ENCODE data around the gene UMAD1.

Gene UMAD1

DNA sequence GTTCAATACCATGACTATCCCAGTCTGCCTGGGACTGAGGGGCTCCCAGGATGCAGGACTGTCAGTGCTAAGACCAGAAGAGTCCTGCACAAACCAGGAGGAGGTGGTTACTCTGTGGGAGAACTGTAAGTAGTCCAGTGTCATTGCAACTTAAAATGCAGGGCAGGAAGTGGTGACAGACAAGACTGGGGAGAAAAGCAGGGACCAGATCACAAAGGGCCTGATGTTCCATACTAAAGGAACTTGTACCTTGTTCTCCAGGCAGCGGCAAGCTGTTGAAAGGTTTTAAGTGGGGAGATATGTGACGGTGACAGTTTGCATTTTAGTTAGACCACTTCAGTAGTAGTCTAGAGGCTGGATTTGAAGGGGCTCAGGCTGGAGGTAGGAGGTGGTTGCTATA lies 262.3 kb downstream of the UMAD1 start:
- in situ Hi-C loops (cut with HindIII; ENCODE audit: low pct_ligation_motif_present, low sequenced_read_pairs), result no loop called here
- no peak for DNase-seq
- Histone ChIP-seq H3K27ac (no peak overlapping the region), H3K27me3 (replicated peaks) (no peaks in the 10 kb centered on the region), H3K4me3 (ENCODE audit: low read depth, low read length) (no peak overlapping the region), H3K36me3 (replicated peaks) (no peaks in the 10 kb centered on the region)
- TF ChIP-seq, protein P1, sequence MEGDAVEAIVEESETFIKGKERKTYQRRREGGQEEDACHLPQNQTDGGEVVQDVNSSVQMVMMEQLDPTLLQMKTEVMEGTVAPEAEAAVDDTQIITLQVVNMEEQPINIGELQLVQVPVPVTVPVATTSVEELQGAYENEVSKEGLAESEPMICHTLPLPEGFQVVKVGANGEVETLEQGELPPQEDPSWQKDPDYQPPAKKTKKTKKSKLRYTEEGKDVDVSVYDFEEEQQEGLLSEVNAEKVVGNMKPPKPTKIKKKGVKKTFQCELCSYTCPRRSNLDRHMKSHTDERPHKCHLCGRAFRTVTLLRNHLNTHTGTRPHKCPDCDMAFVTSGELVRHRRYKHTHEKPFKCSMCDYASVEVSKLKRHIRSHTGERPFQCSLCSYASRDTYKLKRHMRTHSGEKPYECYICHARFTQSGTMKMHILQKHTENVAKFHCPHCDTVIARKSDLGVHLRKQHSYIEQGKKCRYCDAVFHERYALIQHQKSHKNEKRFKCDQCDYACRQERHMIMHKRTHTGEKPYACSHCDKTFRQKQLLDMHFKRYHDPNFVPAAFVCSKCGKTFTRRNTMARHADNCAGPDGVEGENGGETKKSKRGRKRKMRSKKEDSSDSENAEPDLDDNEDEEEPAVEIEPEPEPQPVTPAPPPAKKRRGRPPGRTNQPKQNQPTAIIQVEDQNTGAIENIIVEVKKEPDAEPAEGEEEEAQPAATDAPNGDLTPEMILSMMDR (IDR thresholded peaks at IDR 0.05; ENCODE audit: low read depth, low read length, missing control alignments), result no peak

DNA sequence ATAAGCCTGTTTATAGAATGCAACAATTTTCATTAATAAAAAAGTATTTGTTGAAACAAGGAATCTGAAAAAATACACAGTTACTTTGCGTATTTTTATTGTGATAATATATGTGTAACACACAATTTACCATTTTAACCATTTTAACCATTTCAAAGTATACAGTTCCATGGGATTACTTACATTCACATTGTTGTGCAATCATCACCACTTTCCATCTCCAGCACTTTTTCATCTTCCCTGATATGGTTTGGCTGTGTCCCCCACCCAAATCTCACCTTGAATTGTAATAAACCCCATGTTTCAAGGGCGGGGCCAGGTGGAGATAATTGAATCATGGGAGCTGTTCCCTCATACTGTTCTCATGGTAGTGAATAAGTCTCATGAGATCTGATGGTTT lies 266.8 kb downstream of the UMAD1 start:
- in situ Hi-C loops (cut with HindIII; ENCODE audit: low pct_ligation_motif_present, low sequenced_read_pairs), result no loop called here
- H3K4me3 ChIP-seq (ENCODE audit: low read depth, low read length), result no peak overlapping the region
- DNase-seq, result no peak
- TF ChIP-seq, protein P1 (IDR thresholded peaks at IDR 0.05; ENCODE audit: low read depth, low read length, missing control alignments), result no peak
- H3K27ac ChIP-seq, result no peak overlapping the region
- H3K36me3 ChIP-seq (replicated peaks), result no peaks in the 10 kb centered on the region
- no peaks in the 10 kb centered on the region for H3K27me3 ChIP-seq (replicated peaks)

DNA sequence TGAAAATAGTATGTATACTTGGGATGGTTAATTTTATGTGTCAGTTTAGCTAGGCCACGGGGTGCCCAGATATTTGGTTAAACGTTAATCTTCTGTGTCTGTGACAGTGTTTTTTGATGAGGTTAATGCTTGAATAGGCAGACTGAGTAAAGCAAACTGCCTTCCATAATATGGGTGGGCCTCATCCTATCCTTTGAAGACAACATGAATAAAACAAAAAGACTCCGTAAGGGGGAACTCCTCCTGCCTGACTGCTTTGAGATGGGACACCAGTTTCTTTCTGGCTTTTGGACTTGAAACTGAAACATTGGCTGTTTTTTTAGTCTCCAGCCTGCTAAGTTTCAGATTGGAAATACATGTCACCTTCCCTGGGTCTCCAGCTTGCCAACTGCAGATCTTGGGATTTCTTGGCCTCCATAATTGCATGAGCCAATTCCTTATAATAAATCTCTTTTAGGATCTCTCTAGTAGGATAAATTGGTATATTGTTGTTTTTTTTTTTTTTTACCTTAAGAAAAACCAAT lies 268.1 kb downstream of the UMAD1 start:
- in situ Hi-C loops (cut with HindIII; ENCODE audit: low pct_ligation_motif_present, low sequenced_read_pairs), result no loop called here
- H3K27me3 ChIP-seq (replicated peaks), result no peaks in the 10 kb centered on the region

DNA sequence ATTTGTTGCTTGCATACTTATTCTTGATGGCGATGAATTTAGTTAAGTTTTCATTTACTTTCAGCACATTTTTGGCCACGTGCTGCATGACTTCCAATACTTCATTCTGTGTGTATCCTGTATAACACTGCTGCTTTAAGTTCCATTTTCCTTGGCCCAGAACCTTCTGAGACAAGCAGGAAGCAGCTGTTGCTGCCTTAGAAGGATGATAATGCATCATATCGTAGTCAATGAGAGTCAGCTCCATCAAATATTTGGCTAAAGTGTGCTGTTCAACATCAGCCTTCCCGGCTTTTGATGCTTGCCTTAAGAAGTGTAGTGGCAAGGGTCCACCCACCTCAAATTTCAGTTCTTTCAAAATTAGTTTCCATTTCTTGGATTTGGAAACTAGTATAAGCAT lies 268.8 kb downstream of the UMAD1 start:
- Histone ChIP-seq H3K4me3 (ENCODE audit: low read depth, low read length) (no peak overlapping the region), H3K27ac (no peak overlapping the region), H3K27me3 (replicated peaks) (no peaks in the 10 kb centered on the region), H3K36me3 (replicated peaks) (no peaks in the 10 kb centered on the region)
- no peak for DNase-seq
- in situ Hi-C loops (cut with HindIII; ENCODE audit: low pct_ligation_motif_present, low sequenced_read_pairs), result no loop called here
- TF ChIP-seq, protein P1 (IDR thresholded peaks at IDR 0.05; ENCODE audit: low read depth, low read length, missing control alignments), result no peak

More for the DNA sequence above, 268.1 kb downstream of the UMAD1 start:
- TF ChIP-seq, protein P1 (IDR thresholded peaks at IDR 0.05; ENCODE audit: low read depth, low read length, missing control alignments), result no peak
- no peak for DNase-seq
- Histone ChIP-seq H3K27ac (no peak overlapping the region), H3K4me3 (ENCODE audit: low read depth, low read length) (no peak overlapping the region), H3K36me3 (replicated peaks) (no peaks in the 10 kb centered on the region)

DNA sequence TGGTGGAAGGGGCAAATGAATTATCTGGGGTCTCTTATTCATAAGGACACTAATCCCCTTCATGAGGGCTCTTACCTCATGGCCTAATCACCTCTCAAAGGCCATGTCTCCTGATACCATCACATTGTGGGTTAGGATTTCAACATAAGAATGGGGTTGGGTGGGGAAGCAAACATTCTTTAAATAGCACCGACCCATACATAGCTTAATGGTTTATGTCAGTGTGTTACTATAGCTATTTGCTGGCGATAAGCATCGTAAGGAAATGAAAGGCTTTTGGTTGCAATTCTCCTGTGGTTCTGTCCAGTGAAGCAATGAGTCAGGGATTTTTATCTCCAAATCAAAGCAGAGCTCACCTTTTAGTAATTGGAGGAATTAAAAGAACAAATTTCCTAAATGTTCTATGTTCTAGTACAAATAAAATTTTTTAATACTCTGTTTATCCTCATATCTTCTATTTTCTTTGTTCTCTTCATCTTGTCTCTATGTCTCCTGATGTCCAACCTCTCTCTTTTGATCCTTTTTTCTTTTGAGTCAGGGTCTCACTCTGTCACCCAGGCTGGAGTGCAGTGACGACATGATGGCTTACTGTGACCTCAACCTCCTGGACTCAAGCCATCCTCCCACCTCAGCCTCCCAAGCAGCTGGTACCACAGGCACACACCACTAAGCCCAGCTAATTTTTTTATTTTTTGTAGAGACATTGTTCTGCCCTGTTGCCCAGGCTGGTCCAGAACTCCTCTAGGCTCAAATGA lies 271.0 kb downstream of the UMAD1 start:
- peak; percentile 66 for DNase-seq
- in situ Hi-C loops (cut with HindIII; ENCODE audit: low pct_ligation_motif_present, low sequenced_read_pairs), result no loop called here
- TF ChIP-seq, protein P1 (IDR thresholded peaks at IDR 0.05; ENCODE audit: low read depth, low read length, missing control alignments), result no peak
- no peaks in the 10 kb centered on the region for H3K36me3 ChIP-seq (replicated peaks)
- peak overlapping the region; percentile 55 for H3K27ac ChIP-seq
- no peaks in the 10 kb centered on the region for H3K27me3 ChIP-seq (replicated peaks)
- no peak overlapping the region for H3K4me3 ChIP-seq (ENCODE audit: low read depth, low read length)
